K562 treated with DMSO at 1 percent for 4 hours (cell line): ENCODE measurements around the gene SLC30A9. TPM values are rescaled to one million over a fixed set of nuclear protein-coding genes. Genes with fewer than 3 reads are reported as not detected.

Source experiments
- total RNA-seq: library from RNA; unstranded; fragments of 300-600 nt; gene quantifications from 2 replicates; pipeline ENCODE4 v1.2.3, GENCODE V29; 2022; ENCODE audit not compliant: insufficient read depth

SLC30A9 gene
- total RNA-seq: 23.2 and 23.8 TPM in 2 replicates

DNA sequence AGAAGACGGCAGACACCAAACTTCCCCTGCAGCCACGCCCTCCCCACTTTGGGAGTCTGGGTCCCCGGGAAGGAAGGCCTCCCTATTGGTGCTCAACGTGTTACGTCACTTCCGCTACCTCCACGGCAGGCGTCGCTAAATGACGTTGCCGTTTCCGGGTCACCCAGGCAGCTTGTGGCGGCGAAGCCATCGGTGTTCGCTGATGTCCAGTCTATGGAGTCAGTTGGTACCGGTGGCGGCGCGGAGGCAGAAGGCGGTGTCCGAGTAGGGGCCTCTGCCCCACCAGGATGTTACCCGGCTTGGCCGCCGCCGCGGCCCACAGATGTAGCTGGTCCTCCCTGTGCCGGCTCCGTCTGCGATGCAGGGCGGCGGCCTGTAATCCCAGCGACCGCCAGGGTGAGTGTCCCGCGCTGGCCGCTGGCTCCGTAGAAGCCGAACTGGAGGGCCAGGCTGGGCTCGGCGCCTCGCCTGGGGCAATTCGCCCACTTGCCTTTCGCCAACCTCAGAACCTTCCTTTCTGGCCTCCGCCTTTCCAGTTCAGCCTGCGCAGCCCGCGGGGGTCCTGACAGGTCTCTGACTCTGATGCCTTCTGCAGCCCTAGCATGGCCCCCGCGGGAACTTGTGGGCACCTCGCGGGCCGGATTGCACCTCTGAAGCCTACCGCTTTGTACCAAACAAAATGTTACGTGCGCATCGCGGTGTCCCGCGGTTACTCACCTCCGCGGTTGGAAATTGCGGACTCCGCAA, at the start of gene SLC30A9:
Gene SLC30A9, plus strand, starts transcription at position 166 of the 747 bp plus-strand sequence. Its CDS starts 122 bp downstream, at position 288.

DNA sequence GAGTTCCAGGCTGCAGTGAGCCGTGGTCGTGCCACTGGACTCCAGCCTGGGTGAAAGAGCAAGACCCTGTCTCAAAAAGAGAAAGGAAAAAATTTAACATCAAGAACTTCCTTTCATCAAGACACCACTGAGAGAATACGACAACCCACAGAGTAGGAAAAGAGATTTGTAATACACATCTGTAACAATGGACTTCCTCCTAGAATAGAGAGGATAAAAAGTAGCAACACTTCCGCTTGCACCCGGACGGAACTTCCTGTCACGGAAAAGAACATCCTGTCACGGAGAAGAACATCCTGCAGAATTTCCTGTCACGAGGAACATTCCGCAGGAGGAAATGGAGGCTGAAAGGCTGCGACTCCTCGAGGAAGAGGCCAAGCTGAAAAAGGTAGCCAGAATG, 8.9 kb upstream of the SLC30A9 start, which contains the start of gene DCAF4L1:
Gene DCAF4L1, plus strand, starts transcription at position 301 of the 400 bp plus-strand sequence. Its CDS starts 37 bp downstream, at position 338.

Other genes with a start within 250 kb of the SLC30A9 start
- not detected in 2 replicates for gene PHOX2B, start 241.8 kb upstream of the SLC30A9 start, total RNA-seq
- 25.1 and 27.5 TPM in 2 replicates for gene TMEM33, start 55.1 kb upstream of the SLC30A9 start, total RNA-seq
- 0.48 and 0.87 TPM in 2 replicates for gene DCAF4L1, start 8.8 kb upstream of the SLC30A9 start, total RNA-seq
- not detected in 2 replicates for gene BEND4, start 162.1 kb downstream of the SLC30A9 start, total RNA-seq